Measurements from ENCODE around the gene FAM241B.

DNA sequence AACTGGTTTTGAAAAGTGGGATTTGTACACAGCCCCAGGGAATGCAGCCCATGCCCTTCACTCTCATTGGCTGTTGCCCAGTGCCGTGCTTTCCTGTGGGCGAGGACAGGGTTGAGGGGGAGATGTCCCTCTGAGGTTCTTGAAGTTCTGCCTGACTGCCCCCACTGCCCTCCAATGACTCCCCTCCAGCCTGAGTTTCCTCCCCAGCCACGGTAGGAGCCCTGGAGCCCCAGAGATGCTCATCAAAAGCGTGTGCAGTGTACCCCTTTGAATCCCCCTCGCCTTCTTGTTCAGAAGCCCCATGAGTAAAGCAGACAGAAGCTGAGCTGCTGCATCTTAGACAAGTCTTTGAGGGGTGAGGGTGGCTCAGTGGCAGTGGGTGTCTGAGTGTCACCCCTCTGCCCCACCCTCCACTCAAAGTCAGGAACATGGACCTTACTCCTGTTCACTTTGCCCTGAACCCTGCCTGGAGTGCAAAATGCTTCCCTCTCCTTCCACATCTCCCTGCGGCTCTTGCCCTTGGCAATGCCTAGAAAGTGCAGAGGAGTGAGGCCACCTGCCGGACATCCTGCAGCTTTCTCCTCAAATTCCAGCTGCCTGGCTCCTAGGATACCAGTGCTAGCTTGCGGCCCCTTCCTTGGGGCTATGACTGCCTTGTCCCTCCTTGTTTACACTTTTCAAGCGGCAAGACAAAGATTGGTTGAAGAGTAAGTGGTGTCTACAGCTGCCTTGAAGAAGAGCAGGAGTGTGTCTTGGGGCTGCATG lies 19.9 kb downstream of the FAM241B start:
- TF ChIP-seq, protein P1, sequence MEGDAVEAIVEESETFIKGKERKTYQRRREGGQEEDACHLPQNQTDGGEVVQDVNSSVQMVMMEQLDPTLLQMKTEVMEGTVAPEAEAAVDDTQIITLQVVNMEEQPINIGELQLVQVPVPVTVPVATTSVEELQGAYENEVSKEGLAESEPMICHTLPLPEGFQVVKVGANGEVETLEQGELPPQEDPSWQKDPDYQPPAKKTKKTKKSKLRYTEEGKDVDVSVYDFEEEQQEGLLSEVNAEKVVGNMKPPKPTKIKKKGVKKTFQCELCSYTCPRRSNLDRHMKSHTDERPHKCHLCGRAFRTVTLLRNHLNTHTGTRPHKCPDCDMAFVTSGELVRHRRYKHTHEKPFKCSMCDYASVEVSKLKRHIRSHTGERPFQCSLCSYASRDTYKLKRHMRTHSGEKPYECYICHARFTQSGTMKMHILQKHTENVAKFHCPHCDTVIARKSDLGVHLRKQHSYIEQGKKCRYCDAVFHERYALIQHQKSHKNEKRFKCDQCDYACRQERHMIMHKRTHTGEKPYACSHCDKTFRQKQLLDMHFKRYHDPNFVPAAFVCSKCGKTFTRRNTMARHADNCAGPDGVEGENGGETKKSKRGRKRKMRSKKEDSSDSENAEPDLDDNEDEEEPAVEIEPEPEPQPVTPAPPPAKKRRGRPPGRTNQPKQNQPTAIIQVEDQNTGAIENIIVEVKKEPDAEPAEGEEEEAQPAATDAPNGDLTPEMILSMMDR (IDR thresholded peaks at IDR 0.05; ENCODE audit: insufficient read depth, low read length), result no peak
- TF ChIP-seq POLR2AphosphoS5 (IDR thresholded peaks at IDR 0.05; ENCODE audit: low read depth) (no peak), GABPA (IDR thresholded peaks at IDR 0.05; ENCODE audit: low read depth) (no peak)
- TF ChIP-seq, protein P2, sequence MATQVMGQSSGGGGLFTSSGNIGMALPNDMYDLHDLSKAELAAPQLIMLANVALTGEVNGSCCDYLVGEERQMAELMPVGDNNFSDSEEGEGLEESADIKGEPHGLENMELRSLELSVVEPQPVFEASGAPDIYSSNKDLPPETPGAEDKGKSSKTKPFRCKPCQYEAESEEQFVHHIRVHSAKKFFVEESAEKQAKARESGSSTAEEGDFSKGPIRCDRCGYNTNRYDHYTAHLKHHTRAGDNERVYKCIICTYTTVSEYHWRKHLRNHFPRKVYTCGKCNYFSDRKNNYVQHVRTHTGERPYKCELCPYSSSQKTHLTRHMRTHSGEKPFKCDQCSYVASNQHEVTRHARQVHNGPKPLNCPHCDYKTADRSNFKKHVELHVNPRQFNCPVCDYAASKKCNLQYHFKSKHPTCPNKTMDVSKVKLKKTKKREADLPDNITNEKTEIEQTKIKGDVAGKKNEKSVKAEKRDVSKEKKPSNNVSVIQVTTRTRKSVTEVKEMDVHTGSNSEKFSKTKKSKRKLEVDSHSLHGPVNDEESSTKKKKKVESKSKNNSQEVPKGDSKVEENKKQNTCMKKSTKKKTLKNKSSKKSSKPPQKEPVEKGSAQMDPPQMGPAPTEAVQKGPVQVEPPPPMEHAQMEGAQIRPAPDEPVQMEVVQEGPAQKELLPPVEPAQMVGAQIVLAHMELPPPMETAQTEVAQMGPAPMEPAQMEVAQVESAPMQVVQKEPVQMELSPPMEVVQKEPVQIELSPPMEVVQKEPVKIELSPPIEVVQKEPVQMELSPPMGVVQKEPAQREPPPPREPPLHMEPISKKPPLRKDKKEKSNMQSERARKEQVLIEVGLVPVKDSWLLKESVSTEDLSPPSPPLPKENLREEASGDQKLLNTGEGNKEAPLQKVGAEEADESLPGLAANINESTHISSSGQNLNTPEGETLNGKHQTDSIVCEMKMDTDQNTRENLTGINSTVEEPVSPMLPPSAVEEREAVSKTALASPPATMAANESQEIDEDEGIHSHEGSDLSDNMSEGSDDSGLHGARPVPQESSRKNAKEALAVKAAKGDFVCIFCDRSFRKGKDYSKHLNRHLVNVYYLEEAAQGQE (IDR thresholded peaks at IDR 0.05; ENCODE audit: insufficient replicate concordance, low read depth), result no peak
